ENCODE results near the gene WDR7.
A peak's percentile ranks its signal among the peaks of the same experiment; 100 is the strongest.

The WDR7 gene

DNA sequence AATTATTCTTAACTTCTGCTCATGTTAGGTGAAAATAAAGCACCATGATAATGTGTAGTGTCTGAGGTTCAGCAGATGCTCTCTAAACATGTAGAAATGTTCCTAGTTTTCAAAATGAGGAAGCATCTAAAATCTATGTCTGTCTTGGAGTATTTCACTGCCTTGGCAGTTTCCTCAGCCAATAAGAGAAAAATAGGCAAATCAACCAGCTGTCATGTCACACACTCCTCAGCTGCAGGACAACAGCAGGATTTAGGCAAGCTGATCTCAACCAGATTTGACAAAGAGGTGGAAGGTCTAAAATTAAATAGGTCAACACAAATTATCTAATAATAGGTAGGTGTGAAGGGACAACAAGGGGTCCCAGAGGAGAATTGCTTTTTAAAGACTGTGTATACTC lies 331.6 kb downstream of the WDR7 start:
- Histone ChIP-seq H3K18ac (ENCODE audit: low read length) (no peak overlapping the region), H3K27ac (replicated peaks; ENCODE audit: low read length) (no peak overlapping the region), H3K4me1 (ENCODE audit: control insufficient read depth in 2 of 2, insufficient read depth in 1 of 2, low read depth in 1 of 2, low read length in 2 of 2) (peaks cover 1 to 27% of the 10 kb centered on the region in 2 donors), H4K91ac (ENCODE audit: low read depth, low read length, poor library complexity) (no peak overlapping the region), H3K36me3 (replicated peaks in 1 of 2; ENCODE audit: control insufficient read depth in 2 of 2, insufficient read depth in 2 of 2, low read length in 2 of 2) (no peaks in the 10 kb centered on the region), H3K79me1 (ENCODE audit: low read depth, low read length) (no peaks in the 10 kb centered on the region), H2BK120ac (ENCODE audit: low read depth, low read length) (no peak overlapping the region), H3K14ac (ENCODE audit: low read length) (no peak overlapping the region), H3K9me3 (replicated peaks in 1 of 2; ENCODE audit: control insufficient read depth in 2 of 2, insufficient read depth in 1 of 2, low read depth in 1 of 2, low read length in 2 of 2) (peaks cover 0 to 2% of the 10 kb centered on the region in 2 donors), H3K4me2 (ENCODE audit: insufficient read depth, low read length, poor library complexity, severe bottlenecking) (no peak overlapping the region), H2BK15ac (ENCODE audit: low read length) (no peak overlapping the region), H2BK5ac (ENCODE audit: low read length) (no peak overlapping the region), H2BK12ac (ENCODE audit: low read length) (no peak overlapping the region), H3K9ac (ENCODE audit: low read depth, low read length, poor library complexity) (no peak overlapping the region), H2AK5ac (ENCODE audit: low read depth, low read length) (no peak overlapping the region), H4K8ac (ENCODE audit: low read depth, low read length) (no peak overlapping the region), H3K4me3 (ENCODE audit: low read length in 2 of 2) (no peak overlapping the region), H2AFZ (ENCODE audit: low read length) (no peak overlapping the region), H3K23ac (ENCODE audit: low read depth, low read length, poor library complexity) (no peak overlapping the region), H3K27me3 (ENCODE audit: control insufficient read depth in 3 of 3, insufficient read depth in 3 of 3, low read depth in 1 of 3, low read length in 3 of 3) (no peaks in the 10 kb centered on the region), H3K4ac (ENCODE audit: low read length) (no peak overlapping the region)
- DNase-seq (ENCODE audit: low spot score), result no peak

DNA sequence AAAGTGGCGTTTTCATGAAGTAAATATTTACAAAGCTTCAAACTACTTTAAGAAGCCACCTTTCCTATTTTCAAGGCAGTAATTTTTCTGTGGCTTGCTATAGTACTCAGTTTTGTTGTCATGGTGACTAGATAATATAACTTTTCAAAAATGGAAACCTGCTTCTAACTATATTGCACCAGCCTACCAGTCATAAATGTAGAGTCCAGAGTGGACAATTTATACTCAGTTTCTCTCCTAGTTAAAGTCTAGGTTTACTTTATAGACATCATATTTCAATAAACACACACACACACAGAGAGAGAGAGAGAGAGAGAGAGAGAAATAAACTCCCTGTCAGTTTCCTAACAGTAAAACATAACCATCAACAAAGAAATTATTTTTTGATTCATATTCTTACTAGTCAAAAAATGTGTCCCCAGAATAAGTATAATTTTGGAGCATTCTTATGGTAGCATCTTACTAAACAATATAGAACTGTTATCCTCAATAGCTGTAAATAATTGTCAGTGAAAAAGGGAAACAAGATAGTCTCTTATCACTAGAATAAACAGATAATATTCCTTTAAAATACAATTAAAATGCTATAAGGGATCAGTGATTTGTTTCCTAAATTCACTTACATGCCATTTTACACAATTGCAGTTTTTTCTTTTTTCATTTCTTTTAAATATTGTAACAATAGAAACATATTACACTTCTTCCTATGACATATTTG lies 332.3 kb downstream of the WDR7 start:
- H3K79me1 ChIP-seq (ENCODE audit: low read depth, low read length), result no peaks in the 10 kb centered on the region
- no peak overlapping the region for H3K23ac ChIP-seq (ENCODE audit: low read depth, low read length, poor library complexity)
- H3K9me3 ChIP-seq (replicated peaks in 1 of 2; ENCODE audit: control insufficient read depth in 2 of 2, insufficient read depth in 1 of 2, low read depth in 1 of 2, low read length in 2 of 2), result peaks cover 0 to 2% of the 10 kb centered on the region in 2 donors
- no peak for DNase-seq (ENCODE audit: low spot score)
- no peak overlapping the region for H2BK15ac ChIP-seq (ENCODE audit: low read length)
- H2AFZ ChIP-seq (ENCODE audit: low read length), result no peak overlapping the region
- no peak overlapping the region for H3K4me2 ChIP-seq (ENCODE audit: insufficient read depth, low read length, poor library complexity, severe bottlenecking)
- H3K4me1 ChIP-seq (ENCODE audit: control insufficient read depth in 2 of 2, insufficient read depth in 1 of 2, low read depth in 1 of 2, low read length in 2 of 2), result peaks cover 1 to 27% of the 10 kb centered on the region in 2 donors
- WGBS, 2 donors (ENCODE audit: extremely low coverage in 2 of 2, insufficient read length in 2 of 2, insufficient replicate concordance in 1 of 2), result no CpG with 5 or more reads among the region's 1 CpG
- no peak overlapping the region for H2BK5ac ChIP-seq (ENCODE audit: low read length)
- H3K9ac ChIP-seq (ENCODE audit: low read depth, low read length, poor library complexity), result no peak overlapping the region
- no peak overlapping the region for H4K8ac ChIP-seq (ENCODE audit: low read depth, low read length)
- H3K27ac ChIP-seq (replicated peaks; ENCODE audit: low read length), result no peak overlapping the region
- no peak overlapping the region for H2AK5ac ChIP-seq (ENCODE audit: low read depth, low read length)
- no peak overlapping the region for H3K18ac ChIP-seq (ENCODE audit: low read length)
- H3K14ac ChIP-seq (ENCODE audit: low read length), result no peak overlapping the region
- no peaks in the 10 kb centered on the region for H3K36me3 ChIP-seq (replicated peaks in 1 of 2; ENCODE audit: control insufficient read depth in 2 of 2, insufficient read depth in 2 of 2, low read length in 2 of 2)
- no peak overlapping the region for H4K91ac ChIP-seq (ENCODE audit: low read depth, low read length, poor library complexity)
- no peak overlapping the region for H3K4ac ChIP-seq (ENCODE audit: low read length)
- H2BK12ac ChIP-seq (ENCODE audit: low read length), result no peak overlapping the region
- no peaks in the 10 kb centered on the region for H3K27me3 ChIP-seq (ENCODE audit: control insufficient read depth in 3 of 3, insufficient read depth in 3 of 3, low read depth in 1 of 3, low read length in 3 of 3)
- no peak overlapping the region for H3K4me3 ChIP-seq (ENCODE audit: low read length in 2 of 2)
- no peak overlapping the region for H2BK120ac ChIP-seq (ENCODE audit: low read depth, low read length)

DNA sequence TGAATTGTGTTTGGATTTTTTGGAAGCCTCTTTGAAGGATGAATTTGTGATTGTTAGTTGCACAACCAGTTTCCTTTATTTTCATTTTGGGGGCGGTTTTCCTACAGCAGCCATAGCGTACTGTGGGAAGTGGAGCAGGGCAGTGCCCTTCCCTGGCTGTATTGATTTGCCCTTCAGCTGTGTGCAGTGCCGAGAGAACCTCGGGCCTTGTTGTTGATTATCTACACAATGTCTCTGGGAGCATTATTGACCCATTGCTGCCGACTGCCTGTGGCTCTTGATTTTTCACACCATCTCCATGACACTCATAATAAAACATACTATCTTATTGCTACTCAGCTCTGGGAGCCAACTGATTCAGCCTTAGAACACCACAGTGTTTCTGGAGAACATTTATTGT lies 333.6 kb downstream of the WDR7 start:
- Histone ChIP-seq H3K23ac (ENCODE audit: low read depth, low read length, poor library complexity) (no peak overlapping the region), H2BK5ac (ENCODE audit: low read length) (no peak overlapping the region), H3K9ac (ENCODE audit: low read depth, low read length, poor library complexity) (no peak overlapping the region), H4K8ac (ENCODE audit: low read depth, low read length) (no peak overlapping the region), H4K91ac (ENCODE audit: low read depth, low read length, poor library complexity) (no peak overlapping the region), H3K4me2 (ENCODE audit: insufficient read depth, low read length, poor library complexity, severe bottlenecking) (no peak overlapping the region), H2AK5ac (ENCODE audit: low read depth, low read length) (no peak overlapping the region), H3K27me3 (ENCODE audit: control insufficient read depth in 3 of 3, insufficient read depth in 3 of 3, low read depth in 1 of 3, low read length in 3 of 3) (no peaks in the 10 kb centered on the region), H3K4ac (ENCODE audit: low read length) (no peak overlapping the region), H3K18ac (ENCODE audit: low read length) (no peak overlapping the region), H3K79me1 (ENCODE audit: low read depth, low read length) (no peaks in the 10 kb centered on the region), H2BK120ac (ENCODE audit: low read depth, low read length) (no peak overlapping the region), H2BK12ac (ENCODE audit: low read length) (no peak overlapping the region), H3K36me3 (replicated peaks in 1 of 2; ENCODE audit: control insufficient read depth in 2 of 2, insufficient read depth in 2 of 2, low read length in 2 of 2) (no peaks in the 10 kb centered on the region), H3K4me1 (ENCODE audit: control insufficient read depth in 2 of 2, insufficient read depth in 1 of 2, low read depth in 1 of 2, low read length in 2 of 2) (peaks cover 1 to 27% of the 10 kb centered on the region in 2 donors), H3K27ac (replicated peaks; ENCODE audit: low read length) (no peak overlapping the region), H3K4me3 (ENCODE audit: low read length in 2 of 2) (no peak overlapping the region), H2BK15ac (ENCODE audit: low read length) (no peak overlapping the region), H3K14ac (ENCODE audit: low read length) (no peak overlapping the region), H2AFZ (ENCODE audit: low read length) (no peak overlapping the region), H3K9me3 (replicated peaks in 1 of 2; ENCODE audit: control insufficient read depth in 2 of 2, insufficient read depth in 1 of 2, low read depth in 1 of 2, low read length in 2 of 2) (peaks cover 0 to 2% of the 10 kb centered on the region in 2 donors)
- DNase-seq (ENCODE audit: low spot score), result no peak
- no CpG with 5 or more reads among the region's 5 CpGs for WGBS, 2 donors (ENCODE audit: extremely low coverage in 2 of 2, insufficient read length in 2 of 2, insufficient replicate concordance in 1 of 2)

DNA sequence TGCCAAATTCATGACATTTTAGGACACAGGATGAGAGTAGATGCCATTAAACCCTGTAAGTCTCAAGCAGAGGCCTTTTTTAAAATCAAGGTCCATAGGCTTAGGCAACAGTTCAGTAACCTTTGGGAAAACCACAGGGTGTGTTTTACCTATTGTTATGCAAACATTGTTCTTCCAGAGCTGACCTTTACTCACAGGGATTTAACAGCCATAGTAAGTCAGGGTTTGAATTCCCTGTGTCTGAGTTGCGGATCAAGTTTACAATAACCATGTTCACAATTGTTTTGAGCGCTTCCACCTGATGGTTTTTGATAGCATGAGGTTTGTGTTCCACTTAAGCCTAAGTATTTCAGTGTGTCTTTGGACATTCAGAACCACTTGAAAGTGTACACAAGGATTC lies 335.7 kb downstream of the WDR7 start:
- no peaks in the 10 kb centered on the region for H3K36me3 ChIP-seq (replicated peaks in 1 of 2; ENCODE audit: control insufficient read depth in 2 of 2, insufficient read depth in 2 of 2, low read length in 2 of 2)
- no peak overlapping the region for H2BK120ac ChIP-seq (ENCODE audit: low read depth, low read length)
- H3K9ac ChIP-seq (ENCODE audit: low read depth, low read length, poor library complexity), result no peak overlapping the region
- H3K4me3 ChIP-seq (ENCODE audit: low read length in 2 of 2), result no peak overlapping the region
- no peaks in the 10 kb centered on the region for H3K79me1 ChIP-seq (ENCODE audit: low read depth, low read length)
- H3K4me2 ChIP-seq (ENCODE audit: insufficient read depth, low read length, poor library complexity, severe bottlenecking), result no peak overlapping the region
- no peaks in the 10 kb centered on the region for H3K27me3 ChIP-seq (ENCODE audit: control insufficient read depth in 3 of 3, insufficient read depth in 3 of 3, low read depth in 1 of 3, low read length in 3 of 3)
- H3K9me3 ChIP-seq (replicated peaks in 1 of 2; ENCODE audit: control insufficient read depth in 2 of 2, insufficient read depth in 1 of 2, low read depth in 1 of 2, low read length in 2 of 2), result no peaks in the 10 kb centered on the region
- H2AK5ac ChIP-seq (ENCODE audit: low read depth, low read length), result no peak overlapping the region
- H2BK12ac ChIP-seq (ENCODE audit: low read length), result no peak overlapping the region
- H4K91ac ChIP-seq (ENCODE audit: low read depth, low read length, poor library complexity), result no peak overlapping the region
- no peak overlapping the region for H2AFZ ChIP-seq (ENCODE audit: low read length)
- H3K4me1 ChIP-seq (ENCODE audit: control insufficient read depth in 2 of 2, insufficient read depth in 1 of 2, low read depth in 1 of 2, low read length in 2 of 2), result peaks cover 1 to 27% of the 10 kb centered on the region in 2 donors
- WGBS, 2 donors (ENCODE audit: extremely low coverage in 2 of 2, insufficient read length in 2 of 2, insufficient replicate concordance in 1 of 2), result no CpG with 5 or more reads among the region's 2 CpGs
- H3K23ac ChIP-seq (ENCODE audit: low read depth, low read length, poor library complexity), result no peak overlapping the region
- H3K27ac ChIP-seq (replicated peaks; ENCODE audit: low read length), result no peak overlapping the region
- H2BK5ac ChIP-seq (ENCODE audit: low read length), result no peak overlapping the region
- H3K14ac ChIP-seq (ENCODE audit: low read length), result no peak overlapping the region
- no peak overlapping the region for H3K4ac ChIP-seq (ENCODE audit: low read length)
- H4K8ac ChIP-seq (ENCODE audit: low read depth, low read length), result no peak overlapping the region
- DNase-seq (ENCODE audit: low spot score), result peak; percentile 45
- no peak overlapping the region for H3K18ac ChIP-seq (ENCODE audit: low read length)
- no peak overlapping the region for H2BK15ac ChIP-seq (ENCODE audit: low read length)

All from neuronal stem cell (in vitro differentiated cells).